ENCODE measurements around the gene MRGPRF.
"Not testable (repeated sequence)": the region's sequence is repeated elsewhere in the genome, so short reads cannot be mapped to it uniquely, and the experiment has no call there.

Gene MRGPRF

GRCh38 chr11:69002110-69002569 lies 10.9 kb downstream of the MRGPRF start:
- DNase-seq, result no peak

- DNase-seq, result no peak
Measured at GRCh38 chr11:69001243-69002081, 11.6 kb downstream of the MRGPRF start.

- DNase-seq, result no peak
Measured at GRCh38 chr11:69000831-69001242, 12.2 kb downstream of the MRGPRF start.

- DNase-seq, result no peak
Measured at GRCh38 chr11:69000391-69000790, 12.7 kb downstream of the MRGPRF start.

GRCh38 chr11:68999748-69000355 lies 13.2 kb downstream of the MRGPRF start:
- DNase-seq, result not testable (repeated sequence)

- DNase-seq, result peak; percentile 31
Measured at GRCh38 chr11:68999093-68999747, 13.8 kb downstream of the MRGPRF start.

GRCh38 chr11:68998390-68998911 lies 14.6 kb downstream of the MRGPRF start:
- DNase-seq, result no peak

- DNase-seq, result no peak
Measured at GRCh38 chr11:68997995-68998348, 15.1 kb downstream of the MRGPRF start.

GRCh38 chr11:68997124-68997994 lies 15.7 kb downstream of the MRGPRF start:
- DNase-seq, result no peak

GRCh38 chr11:68996376-68997123 lies 16.5 kb downstream of the MRGPRF start:
- DNase-seq, result no peak

- DNase-seq, result no peak
Measured at GRCh38 chr11:68994894-68995285, 18.2 kb downstream of the MRGPRF start.

GRCh38 chr11:68994161-68994893 lies 18.7 kb downstream of the MRGPRF start:
- DNase-seq, result no peak

GRCh38 chr11:68993546-68993945 lies 19.5 kb downstream of the MRGPRF start:
- no peak for DNase-seq

GRCh38 chr11:68992743-68993255 lies 20.2 kb downstream of the MRGPRF start:
- DNase-seq, result no peak

GRCh38 chr11:68990995-68991780 lies 21.9 kb downstream of the MRGPRF start:
- DNase-seq, result no peak

- no peak for DNase-seq
Measured at GRCh38 chr11:68989936-68990606, 23.0 kb downstream of the MRGPRF start.

GRCh38 chr11:68988491-68988890 lies 24.6 kb downstream of the MRGPRF start:
- DNase-seq, result no peak

GRCh38 chr11:68987211-68987610 lies 25.8 kb downstream of the MRGPRF start:
- no peak for DNase-seq

- no peak for DNase-seq
Measured at GRCh38 chr11:68983801-68984200, 29.2 kb downstream of the MRGPRF start.
